Ascending aorta (tissue), 2 donors: ENCODE results near the gene TRAPPC13. TPM values are rescaled to one million over a fixed set of nuclear protein-coding genes. Genes with fewer than 3 reads are reported as not detected.
"Not testable (repeated sequence)": the region's sequence is repeated elsewhere in the genome, so short reads cannot be mapped to it uniquely, and the experiment has no call there.

ENCODE experiments used
- DNase-seq, 2 donors: peaks; one replicate each; pipeline ENCODE4 v3.0.0-alpha.2; 2019; ENCODE audit warnings: low spot score in 2 of 2
- H3K27ac ChIP-seq, 2 donors: fragments of 200-600 bp; sonication (generic); one replicate each; pipeline ENCODE4 v1.5.1; 2016 to 2017; ENCODE audit warnings: mild to moderate bottlenecking in 1 of 2
- H3K27me3 ChIP-seq: fragments of 200-600 bp; sonication (generic); one replicate; pipeline ENCODE4 v1.5.1; 2017
- H3K36me3 ChIP-seq, 2 donors: fragments of 200-600 bp; sonication (generic); one replicate each; pipeline ENCODE4 v1.5.1; 2016
- H3K4me1 ChIP-seq, 2 donors: fragments of 200-600 bp; sonication (generic); one replicate each; pipeline ENCODE4 v1.5.1; 2016 to 2017; ENCODE audit warnings: mild to moderate bottlenecking in 1 of 2
- H3K4me3 ChIP-seq, 2 donors: fragments of 200-600 bp; sonication (generic); one replicate each; pipeline ENCODE4 v1.5.1; 2016 to 2017; ENCODE audit warnings: mild to moderate bottlenecking in 1 of 2
- H3K9me3 ChIP-seq, 2 donors: fragments of 200-600 bp; sonication (generic); one replicate each; pipeline ENCODE4 v1.5.1; 2016
- intact Hi-C: fragments of 100-400 bp; cut with DNase I; formaldehyde crosslinking; loops from one replicate; pipeline ENCODE4 v1.15.1; 2023
- total RNA-seq: library from RNA; depleted of rRNA; stranded (reverse); fragments of >200 nt; gene quantifications from one replicate; pipeline ENCODE4 v1.1.0, GENCODE V29; 2016
- TF ChIP-seq, protein P1 (sequence below), 3 experiments: fragments of 200-600 bp in 2 of 3; fragments of 450-650 bp in 1 of 3; sonication (generic) in 2 of 3; IDR thresholded peaks; one replicate each; pipeline ENCODE4 v1.5.1; 2016 to 2019; ENCODE audit warnings: antibody characterized with exemption in 3 of 3, mild to moderate bottlenecking in 1 of 3, moderate library complexity in 1 of 3

Gene TRAPPC13
- total RNA-seq, 1 donor from 2014 or later, result 7.6 TPM

DNA sequence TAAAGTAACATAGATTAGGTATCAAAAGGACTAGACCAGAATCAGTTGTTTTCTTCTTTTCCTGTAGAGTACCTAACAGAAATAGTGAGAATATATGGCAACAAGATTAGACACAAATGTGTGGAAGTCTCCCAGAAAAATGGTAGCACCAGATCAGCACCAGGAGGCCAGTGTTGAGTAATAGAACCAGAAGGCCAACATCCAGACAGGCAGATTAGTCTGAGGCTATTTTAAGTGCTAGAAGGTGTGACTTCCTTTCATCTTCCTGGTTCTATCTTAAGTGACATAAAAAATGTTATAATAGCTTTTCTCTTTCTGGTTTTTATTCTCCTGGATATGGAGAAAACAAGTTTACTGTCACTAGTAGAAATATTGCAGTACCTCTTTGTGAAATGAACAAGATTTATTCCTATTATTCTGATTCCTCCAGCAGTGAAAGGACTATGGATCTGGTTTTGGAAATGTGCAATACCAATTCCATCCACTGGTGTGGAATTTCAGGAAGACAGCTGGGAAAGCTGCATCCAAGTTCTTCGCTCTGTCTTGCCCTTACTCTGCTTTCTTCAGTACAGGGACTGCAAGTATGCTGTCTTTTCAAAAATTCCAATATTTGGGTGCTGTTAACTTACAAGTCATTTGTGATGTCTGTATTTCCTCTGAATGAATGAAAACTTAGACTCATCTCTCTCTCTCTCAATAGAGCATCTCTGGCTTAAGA, 39.1 kb downstream of the TRAPPC13 start:
- Histone ChIP-seq H3K9me3 (no peaks in the 10 kb centered on the region), H3K27me3 (no peaks in the 10 kb centered on the region), H3K4me3 (no peak overlapping the region), H3K36me3 (peaks cover 3 to 44% of the 10 kb centered on the region in 2 donors), H3K27ac (no peak overlapping the region), H3K4me1 (no peaks in the 10 kb centered on the region)
- intact Hi-C loops, result no loop called here
- TF ChIP-seq, protein P1, sequence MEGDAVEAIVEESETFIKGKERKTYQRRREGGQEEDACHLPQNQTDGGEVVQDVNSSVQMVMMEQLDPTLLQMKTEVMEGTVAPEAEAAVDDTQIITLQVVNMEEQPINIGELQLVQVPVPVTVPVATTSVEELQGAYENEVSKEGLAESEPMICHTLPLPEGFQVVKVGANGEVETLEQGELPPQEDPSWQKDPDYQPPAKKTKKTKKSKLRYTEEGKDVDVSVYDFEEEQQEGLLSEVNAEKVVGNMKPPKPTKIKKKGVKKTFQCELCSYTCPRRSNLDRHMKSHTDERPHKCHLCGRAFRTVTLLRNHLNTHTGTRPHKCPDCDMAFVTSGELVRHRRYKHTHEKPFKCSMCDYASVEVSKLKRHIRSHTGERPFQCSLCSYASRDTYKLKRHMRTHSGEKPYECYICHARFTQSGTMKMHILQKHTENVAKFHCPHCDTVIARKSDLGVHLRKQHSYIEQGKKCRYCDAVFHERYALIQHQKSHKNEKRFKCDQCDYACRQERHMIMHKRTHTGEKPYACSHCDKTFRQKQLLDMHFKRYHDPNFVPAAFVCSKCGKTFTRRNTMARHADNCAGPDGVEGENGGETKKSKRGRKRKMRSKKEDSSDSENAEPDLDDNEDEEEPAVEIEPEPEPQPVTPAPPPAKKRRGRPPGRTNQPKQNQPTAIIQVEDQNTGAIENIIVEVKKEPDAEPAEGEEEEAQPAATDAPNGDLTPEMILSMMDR (IDR thresholded peaks at IDR 0.05), result peak in 1 of 3 experiments; percentile 16
- DNase-seq, result no peak

DNA sequence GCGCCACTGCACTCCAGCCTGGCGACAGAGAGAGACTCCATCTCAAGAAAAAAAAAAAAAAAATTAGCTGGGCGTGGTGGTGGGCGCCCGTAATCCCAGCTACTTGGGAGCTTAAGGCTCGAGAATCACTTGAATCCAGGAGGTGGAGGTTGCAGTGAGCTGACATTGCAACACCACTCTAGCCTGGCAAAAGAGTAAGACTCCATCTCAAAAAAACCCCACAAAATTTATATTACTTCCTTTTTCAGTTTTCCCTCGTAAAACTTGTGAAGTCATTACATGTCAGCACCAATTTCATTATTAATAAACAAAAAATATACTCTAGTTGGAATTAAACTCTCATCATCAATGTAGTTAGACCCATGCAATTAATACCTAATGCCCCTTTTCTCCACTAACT, 43.9 kb downstream of the TRAPPC13 start:
- Histone ChIP-seq H3K9me3 (no peaks in the 10 kb centered on the region), H3K4me1 (no peaks in the 10 kb centered on the region), H3K27me3 (no peaks in the 10 kb centered on the region), H3K36me3 (peaks cover 16 to 55% of the 10 kb centered on the region in 2 donors), H3K4me3 (no peak overlapping the region), H3K27ac (no peak overlapping the region)
- TF ChIP-seq, protein P1 (IDR thresholded peaks at IDR 0.05), result no peak
- no peak for DNase-seq
- intact Hi-C loops, result no loop called here

DNA sequence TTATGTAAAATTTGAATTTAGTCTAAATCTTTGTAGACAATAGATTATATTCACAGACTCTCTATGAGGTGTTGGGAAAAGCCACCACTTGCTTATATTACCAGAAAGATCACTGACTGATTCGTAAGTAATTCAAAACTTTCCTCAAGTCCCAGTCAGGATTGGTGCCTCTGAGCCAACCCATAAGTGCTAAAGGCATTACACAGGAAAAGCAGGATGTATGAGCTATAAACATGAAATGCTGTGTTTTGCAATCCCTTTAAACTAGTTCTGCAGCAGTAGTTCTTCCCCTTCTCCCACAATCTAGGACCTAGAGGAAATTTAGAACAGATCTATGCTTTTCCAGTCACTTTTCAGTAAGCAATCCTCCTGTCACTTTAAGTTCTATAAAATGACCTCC, 48.0 kb downstream of the TRAPPC13 start:
- peaks cover 18 to 44% of the 10 kb centered on the region in 2 donors for H3K36me3 ChIP-seq
- no peaks in the 10 kb centered on the region for H3K9me3 ChIP-seq
- no peaks in the 10 kb centered on the region for H3K27me3 ChIP-seq
- H3K4me1 ChIP-seq, result no peaks in the 10 kb centered on the region
- intact Hi-C loops, result no loop called here
- no peak overlapping the region for H3K27ac ChIP-seq
- TF ChIP-seq, protein P1 (IDR thresholded peaks at IDR 0.05), result no peak
- H3K4me3 ChIP-seq, result no peak overlapping the region
- DNase-seq, result no peak

DNA sequence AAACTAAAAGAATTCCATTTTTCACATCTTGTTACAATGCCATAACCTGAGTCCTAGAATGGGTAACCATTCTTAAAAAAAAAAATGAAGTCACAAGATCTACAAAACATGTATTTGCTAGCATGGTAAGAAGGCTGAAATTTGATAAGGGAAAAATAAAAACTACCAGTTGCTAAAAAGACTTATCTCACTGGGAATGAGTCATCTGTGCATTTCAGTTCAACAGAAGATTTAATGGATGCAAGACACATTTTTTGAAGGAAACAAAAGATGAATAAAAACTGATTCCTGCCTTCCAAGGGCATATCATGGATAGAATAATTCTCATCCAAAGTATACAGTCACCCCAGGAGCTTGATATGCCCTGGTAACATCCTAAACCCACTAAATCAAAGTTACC, 49.9 kb downstream of the TRAPPC13 start:
- intact Hi-C loops, result no loop called here
- DNase-seq, result no peak
- Histone ChIP-seq H3K27me3 (no peaks in the 10 kb centered on the region), H3K4me3 (no peak overlapping the region), H3K9me3 (no peaks in the 10 kb centered on the region), H3K27ac (no peak overlapping the region), H3K4me1 (no peaks in the 10 kb centered on the region), H3K36me3 (peaks cover 26 to 41% of the 10 kb centered on the region in 2 donors)
- TF ChIP-seq, protein P1 (IDR thresholded peaks at IDR 0.05), result no peak

DNA sequence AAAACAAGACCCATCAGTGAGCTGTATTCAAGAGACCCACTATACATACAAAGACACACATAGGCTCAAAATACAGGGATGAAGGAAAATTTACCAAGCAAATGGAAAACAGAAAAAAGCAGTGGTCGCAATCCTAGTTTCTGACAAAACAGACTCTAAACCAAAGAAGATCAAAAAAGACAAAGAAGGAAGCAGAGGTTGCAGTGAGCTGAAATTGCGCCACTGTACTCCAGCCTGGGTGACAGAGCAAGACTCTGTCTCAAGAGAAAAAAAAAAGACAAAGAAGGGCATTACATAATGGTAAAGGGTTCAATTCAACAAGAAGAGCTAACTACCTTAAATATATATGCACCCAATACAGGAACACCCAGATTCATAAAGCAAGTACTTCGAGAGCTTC, 51.2 kb downstream of the TRAPPC13 start:
- H3K27ac ChIP-seq, H3K4me3 ChIP-seq, DNase-seq, H3K27me3 ChIP-seq, H3K4me1 ChIP-seq, intact Hi-C loops, H3K9me3 ChIP-seq: not testable (repeated sequence)
- H3K36me3 ChIP-seq, result peaks cover 27 to 47% of the 10 kb centered on the region in 2 donors

DNA sequence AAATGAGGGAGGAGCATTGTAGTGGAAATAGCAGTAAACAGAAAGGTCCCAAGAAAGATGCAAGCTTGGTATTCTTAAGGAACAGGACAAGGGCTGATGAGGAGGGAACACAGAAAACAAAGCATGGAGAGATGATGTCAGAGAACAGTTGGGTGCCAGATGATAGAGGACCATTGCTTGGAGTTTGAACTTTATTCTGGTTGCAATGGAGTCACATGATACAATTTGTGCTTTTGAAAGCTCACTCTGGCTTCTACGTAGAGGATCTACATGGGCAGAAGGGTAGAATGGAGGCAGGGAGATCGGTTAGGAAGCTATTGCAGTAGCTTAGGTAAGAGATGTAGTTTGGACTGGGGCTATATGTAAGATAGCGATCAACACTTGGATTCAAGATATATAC, 57.3 kb downstream of the TRAPPC13 start:
- Histone ChIP-seq H3K4me1 (no peaks in the 10 kb centered on the region), H3K9me3 (no peaks in the 10 kb centered on the region), H3K36me3 (peaks cover 39 to 72% of the 10 kb centered on the region in 2 donors), H3K4me3 (no peak overlapping the region), H3K27me3 (no peaks in the 10 kb centered on the region), H3K27ac (no peak overlapping the region)
- intact Hi-C loops, result no loop called here
- DNase-seq, result no peak
- TF ChIP-seq, protein P1 (IDR thresholded peaks at IDR 0.05), result no peak
